Measurements from ENCODE around the gene MGMT.

MGMT gene

DNA sequence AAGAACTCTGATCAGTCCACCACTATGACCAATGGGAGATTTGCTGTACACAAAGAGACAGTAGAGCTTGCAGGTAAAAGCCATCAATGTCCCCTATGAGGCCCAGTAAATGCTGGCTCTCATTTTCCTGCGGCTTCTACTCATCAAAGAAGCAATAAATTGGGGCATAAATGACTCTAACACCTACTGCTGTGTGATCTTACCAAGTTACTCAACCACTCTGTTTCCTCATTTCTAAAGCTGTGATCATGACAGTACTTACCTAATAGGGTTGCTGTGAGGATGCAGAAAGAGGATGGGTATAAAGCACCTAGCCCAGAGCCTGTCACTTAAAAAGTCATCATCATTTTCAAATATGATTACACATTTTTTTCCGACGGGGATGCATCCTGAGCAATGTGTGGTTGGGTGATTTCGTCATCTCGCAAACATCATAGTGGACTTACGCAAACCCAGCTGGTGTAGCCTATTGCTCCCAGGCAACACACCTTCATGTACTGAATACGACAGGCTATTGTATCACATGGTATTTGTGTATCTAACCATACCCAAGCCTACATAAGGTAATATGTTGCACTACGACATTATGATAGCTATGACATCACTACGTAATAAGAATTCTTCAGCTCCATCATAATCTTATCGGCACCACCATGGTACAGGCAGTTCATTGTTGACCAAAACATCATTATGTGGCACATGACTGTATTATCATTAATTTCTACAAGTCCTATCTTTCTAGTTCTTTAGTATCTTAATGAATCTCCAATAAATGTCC, 7.1 kb upstream of the MGMT start:
- no peak for DNase-seq

DNA sequence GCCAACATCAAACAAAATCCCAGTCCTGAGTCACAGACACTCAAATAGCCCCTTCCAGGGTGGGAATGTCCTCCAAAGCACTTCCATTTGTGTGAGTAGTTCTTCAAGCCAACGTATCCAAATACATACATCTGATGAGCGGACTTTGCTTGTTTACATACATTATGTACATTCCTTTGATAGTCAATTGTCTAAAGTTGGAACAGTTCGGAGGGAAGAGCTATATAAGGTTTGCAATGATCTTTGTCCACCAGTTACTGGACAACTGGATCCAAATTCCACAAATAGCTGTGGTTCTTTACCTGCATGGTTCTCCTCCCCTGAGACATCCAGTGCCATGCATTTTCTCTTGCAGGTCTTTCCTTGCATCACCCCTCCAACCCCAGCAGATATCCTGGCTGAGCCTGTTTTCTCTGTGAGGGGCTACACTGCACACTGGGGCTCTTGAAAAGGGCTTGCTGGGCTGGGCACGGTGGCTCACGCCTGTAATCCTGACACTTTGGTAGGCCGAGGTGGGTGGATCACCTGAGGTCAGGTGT, 4.7 kb upstream of the MGMT start:
- no peak for DNase-seq

DNA sequence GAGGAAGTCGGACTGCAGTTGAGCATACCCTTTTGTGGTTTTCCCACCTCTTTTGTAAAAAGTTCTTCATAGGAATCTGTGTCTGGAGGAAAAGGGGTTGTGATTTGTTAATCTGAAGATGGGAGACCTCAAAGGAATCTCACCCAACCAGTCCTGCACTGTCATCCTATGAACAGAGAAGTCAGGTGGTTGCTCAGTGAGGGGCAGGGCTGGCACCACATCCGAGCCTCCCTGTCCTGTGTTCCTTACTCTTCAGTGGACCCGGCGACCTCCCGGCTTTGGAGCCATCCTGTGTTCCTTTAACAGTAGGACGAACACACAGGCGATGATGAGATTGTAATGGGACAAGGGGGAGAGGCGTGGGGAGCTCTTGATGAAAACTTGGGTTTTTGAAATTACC, 2.8 kb upstream of the MGMT start:
- DNase-seq: no peak

DNA sequence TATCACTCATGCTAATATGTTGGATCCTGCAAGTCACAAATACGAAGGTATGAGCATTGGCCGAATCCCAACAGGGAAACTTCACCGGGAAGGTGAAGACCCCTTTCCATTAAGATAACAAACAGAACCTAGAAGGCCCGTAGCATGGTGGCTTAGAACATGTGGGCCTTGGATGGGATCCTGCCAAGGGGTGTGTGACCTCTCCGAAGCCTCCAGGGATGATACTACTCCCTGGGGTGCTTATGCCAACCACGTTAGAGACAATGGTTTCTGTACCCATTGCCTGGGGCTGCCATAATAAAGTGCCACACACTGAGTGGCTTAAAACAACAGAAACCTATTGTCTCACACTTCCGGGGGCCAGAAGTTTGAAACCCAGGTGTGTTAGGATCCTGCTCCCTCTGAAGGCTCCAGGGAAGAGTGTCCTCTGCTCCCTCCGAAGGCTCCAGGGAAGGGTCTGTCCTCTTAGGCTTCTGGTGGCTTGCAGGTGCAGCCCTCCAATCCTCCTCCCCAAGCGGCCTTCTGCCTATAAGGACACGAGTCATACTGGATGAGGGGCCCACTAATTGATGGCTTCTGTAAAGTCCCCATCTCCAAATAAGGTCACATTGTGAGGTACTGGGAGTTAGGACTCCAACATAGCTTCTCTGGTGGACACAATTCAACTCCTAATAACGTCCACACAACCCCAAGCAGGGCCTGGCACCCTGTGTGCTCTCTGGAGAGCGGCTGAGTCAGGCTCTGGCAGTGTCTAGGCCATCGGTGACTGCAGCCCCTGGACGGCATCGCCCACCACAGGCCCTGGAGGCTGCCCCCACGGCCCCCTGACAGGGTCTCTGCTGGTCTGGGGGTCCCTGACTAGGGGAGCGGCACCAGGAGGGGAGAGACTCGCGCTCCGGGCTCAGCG, 992 bp upstream of the MGMT start:
- DNase-seq: no peak

DNA sequence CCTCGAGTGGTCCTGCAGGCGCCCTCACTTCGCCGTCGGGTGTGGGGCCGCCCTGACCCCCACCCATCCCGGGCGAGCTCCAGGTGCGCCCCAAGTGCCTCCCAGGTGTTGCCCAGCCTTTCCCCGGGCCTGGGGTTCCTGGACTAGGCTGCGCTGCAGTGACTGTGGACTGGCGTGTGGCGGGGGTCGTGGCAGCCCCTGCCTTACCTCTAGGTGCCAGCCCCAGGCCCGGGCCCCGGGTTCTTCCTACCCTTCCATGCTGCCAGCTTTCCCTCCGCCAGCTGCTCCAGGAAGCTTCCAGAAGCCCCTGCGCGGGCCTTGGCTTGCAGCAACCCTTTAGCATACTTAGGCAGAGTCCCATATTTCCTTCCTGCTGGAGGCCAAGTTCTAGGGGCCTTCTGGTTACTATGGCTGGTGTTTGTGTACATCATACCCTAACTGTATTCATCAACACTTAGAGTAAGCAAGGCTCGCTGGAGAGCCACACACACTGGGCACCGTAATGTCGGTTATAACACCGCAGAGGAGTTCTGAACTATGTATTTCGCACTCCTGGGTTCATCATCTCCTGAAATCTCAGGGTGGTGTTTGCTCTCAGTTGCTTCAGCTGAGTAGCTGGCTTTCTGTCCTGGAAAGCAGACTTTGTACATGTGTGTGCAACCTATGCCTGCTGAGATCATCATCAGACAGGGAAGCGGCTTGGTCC, 471 bp downstream of the MGMT start:
- peak; percentile 62 for DNase-seq

DNA sequence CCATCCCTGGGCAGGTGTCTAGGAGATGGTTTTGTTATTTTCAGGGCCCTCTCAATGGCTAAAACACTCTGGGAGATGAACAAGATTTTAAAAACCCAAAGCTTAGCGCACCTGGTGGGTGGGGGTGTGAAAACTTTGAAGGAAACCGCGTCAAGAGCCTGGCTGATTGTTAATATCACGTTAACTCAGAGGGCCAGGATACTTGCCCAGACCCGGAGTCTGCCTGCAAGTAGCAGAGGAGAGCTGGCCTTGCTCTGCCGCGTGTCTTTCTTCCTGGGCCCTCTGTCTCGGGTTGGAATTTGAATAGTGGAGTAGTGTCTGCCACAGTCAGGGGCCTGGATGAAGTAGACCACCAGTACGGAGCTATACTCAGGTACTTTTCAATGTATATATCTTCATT, 1.1 kb downstream of the MGMT start:
- DNase-seq: no peak

DNA sequence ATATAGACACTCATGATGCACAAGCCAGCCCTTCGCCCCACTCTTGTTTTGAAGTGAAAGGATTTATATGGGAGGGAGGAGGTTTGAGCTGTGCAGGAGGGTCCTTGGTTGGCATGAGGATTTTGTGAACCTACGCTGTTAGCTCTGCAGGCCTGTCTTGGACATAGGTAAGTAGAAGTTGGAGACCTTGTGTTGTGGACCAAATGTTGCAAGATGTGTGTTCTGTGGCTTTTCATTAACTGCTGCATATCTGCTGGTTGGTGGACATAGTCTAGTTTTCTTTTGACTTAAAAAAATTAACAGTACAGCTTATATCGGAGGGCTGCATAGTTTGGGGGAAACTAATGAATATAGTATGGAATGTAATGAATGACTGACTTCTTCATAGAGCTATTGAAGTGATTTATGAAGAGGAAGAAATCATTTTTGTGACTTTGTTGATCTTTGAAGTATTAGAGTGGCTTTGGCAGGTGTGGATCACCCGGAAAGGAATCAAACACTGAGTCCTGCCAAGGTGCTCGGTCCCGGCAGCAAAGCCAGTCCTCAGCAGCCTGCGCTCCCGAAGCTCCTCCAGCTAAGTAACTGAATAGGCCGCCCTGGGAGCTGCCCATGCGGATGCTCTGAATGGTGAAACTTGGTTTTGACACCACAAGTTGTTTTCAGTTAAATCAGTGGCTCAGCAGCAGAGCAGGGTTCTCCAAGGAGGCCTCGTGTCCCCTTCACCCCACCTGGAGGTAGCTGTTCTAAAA, 3.2 kb downstream of the MGMT start:
- no peak for DNase-seq

DNA sequence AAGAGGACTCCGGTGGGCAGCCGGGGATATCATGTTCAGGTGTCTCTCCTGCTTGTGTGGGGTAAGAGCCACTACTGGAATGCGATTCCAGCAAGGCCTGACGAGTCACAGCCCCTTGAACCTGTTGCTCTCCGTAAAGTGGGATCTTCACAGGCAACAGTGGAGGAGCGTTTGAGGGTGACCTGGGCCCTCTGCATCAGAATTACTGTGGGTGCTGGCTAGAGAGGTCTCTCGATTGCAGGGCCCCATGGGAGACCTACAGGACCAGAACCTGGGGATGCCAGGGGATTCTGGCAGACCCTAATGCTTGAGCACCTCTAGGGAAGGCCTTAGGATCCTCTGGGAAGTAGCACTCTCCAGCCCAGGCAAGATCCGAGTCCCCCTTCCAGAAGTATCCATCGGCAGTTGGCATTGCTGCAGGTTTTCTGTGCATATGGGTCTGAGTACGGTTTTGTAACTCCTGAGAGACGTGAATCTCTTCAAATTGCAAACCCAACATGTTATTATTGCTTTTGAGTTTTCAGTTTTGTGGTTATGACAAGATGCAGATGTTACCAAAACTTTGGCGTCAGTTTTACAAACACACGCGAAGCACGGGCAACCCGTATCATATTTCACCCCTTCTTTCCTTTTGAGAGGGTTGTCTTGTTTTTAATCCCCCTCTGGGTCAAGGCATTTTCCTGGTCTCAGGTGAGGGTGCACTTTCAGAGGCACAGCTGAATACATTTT, 4.6 kb downstream of the MGMT start:
- DNase-seq: no peak

DNA sequence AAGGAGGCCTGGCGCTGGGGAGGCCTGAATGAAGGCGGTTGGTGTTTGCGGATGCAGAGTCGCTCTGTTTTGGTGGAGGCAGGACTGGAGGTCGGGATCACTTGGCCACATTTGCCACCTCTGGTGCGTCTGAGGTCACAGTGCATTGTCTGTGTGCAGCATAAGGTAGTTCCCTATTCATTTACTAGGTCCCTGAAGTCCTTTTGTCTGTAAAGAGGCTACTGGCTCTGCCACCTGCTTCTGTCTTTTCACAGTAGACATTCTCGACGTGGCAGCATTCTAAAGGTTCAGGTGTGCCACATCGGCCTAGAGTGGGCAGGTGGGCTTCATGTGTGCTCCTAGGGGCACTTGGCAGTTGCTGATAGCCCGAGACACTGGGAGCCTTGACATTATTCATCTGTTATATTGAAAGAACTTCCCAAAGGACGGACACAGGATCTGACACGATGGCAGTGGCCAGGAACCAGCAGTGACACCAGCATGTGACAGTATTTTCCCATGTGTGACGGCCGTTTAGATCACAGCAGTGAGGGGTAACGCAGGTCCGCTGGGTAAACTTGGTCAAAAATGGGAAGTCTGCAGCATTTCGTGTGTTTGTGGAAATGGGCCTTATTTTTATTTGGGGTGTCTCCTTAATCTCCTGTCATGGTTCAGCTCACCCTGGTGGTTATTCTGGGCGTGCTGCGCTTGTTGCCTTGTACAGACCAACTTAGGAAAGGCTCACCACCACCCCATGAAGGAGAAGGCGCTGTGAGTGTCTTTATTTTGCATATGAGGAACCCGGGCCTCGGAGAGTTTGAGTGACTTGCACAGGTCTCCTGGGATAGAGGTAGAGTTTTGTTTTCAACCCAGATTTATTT, 5.9 kb downstream of the MGMT start:
- DNase-seq: no peak

DNA sequence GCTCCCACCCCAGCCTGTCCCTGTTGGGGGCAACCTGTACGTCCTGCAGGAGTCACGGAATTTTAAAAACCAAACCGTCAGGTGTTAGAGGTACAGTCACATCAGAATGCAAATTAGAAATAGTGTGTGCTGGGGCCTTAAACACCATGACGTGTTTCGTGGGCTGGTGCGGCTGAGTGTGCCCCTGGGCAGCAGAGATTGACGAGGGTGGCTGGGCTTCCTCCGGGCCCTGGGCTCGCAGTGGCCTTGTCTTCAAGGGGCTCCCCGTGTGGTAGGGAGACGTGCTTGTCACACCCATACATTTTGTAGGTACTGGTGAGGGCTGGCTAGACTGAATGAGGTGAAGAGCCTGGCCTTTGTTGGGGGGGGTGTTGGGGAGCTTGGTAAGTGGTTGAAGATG, 7.6 kb downstream of the MGMT start:
- no peak for DNase-seq

DNA sequence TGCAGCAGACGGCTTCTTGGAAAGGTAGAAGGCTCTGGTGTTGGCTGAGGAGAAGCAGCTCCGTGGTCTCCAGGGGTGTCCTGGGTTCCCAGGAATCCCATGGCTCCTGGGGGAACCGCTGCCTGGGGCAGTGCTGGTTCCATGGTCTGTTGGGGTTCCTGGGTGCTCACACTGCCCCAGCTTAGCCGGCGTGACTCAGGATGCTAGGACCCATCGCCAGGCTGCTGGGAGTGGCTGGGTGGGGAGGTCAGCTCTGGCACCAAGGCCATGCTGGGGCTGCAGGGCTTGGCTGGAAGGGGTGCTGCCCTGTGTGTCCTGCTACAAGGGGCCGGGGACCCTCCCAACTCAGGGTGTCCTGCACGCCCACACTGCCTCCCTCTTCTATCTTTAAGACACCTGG, 9.4 kb downstream of the MGMT start:
- DNase-seq: no peak

DNA sequence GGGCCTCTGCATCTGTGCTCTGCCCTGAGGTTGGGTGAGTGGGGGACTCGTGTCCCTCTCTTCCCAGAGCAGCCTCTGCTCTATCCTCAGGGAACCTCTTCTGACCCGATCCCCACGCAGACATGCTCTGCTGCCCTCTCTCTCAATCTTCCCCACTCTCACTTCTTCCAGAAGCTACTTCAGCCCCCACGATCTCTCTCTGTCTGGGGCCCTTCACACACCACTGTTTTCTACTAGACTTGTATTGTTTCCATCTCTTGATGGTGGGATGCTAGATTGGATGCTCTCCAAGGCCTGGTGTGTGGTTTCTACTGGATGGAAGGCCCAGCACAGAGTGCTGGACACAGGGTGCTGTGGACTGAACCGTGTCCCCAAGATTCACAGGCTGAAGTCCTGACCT, 10.0 kb downstream of the MGMT start:
- DNase-seq: no peak

DNA sequence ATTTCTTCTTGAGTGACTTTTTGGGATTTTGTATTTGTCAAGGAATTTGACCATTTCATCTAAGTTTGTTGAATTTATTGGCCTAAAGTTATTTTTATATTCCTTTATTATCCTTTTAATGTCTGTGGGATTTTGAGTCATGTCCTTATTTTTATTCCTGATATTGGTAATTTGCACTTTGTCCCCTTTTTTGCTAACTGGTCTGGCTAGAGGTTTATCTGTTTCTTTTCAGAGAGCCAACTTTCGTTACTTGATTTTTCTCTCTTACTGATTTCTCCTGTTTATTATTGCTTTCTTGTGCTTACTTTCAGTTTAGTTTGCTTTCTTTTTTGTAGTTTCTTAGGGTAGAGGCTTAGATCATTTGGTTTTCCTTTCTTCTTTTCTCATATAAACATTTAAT, 14.6 kb downstream of the MGMT start:
- no peak for DNase-seq

DNA sequence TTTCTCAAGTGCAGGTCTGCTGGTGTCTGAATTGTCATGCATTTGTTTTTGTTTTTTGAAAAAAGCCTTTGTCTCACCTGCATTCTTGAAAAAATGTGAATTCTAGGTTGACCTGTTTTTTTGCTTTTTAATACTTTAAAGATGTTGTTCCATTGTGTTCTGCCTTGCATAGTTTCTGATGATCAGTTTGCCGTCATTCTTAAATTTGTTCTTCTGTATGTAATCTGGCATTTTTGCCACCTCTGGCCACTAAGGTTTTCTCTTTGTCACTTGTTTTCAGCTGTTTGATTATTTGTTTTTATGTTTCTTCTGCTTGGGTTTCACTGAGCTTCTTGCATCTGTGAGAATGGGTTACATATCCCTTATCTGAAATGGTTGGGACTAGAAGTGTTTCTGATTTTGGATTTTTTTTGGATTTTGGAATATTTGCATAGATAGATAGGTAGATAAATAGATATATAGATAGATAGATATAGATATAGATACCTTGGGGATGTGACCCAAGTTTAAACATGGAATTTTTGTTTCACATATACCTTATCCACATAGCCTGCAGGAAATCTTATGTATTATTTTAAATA, 16.5 kb downstream of the MGMT start:
- no peak for DNase-seq

DNA sequence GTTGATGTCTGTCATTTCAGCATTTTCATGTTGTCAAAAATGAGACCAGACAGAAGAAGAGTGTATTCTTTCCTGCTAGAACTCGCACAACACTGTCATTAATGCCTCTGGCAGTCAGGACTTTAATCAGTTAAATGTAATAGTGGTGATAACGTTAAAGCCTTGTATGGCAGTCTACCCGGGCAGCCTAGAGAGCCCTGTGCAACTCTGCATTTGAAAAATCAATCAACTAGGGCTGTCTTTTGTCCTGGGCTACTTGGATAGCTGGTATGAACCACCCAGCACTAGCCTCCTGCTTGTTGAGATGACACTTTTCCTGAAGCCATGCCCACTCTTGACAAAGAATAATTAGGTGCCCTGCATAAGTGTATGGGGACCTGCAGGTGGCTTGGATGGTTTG, 19.8 kb downstream of the MGMT start:
- no peak for DNase-seq

DNA sequence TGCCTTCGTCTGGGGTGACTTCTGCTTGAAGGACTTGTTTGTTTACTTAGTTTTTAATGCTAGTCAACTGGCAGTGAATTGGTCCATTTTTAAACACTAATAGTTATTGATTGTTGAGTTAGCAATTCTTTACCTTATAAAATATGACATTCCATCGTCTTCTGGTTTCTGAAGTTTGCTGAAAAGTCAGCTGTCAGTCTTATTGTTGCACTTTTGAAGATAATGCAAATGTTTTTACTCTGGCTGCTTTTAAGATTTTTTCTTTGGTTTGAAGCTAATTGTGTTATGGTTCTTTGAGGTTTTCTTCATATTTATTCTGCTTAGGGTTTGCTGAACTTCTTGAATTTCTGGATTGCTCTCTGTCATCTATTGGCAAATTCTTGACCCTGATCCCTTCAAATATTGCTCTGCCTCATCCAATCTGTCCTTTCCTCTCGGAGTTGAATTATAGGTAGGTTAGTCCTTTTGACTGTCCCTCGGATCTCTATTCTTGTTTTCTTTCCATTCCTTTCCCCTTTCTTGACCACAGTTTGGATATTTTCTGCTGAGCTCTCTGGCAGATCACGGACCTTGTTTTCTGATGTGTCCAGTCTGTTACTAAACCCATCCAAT, 24.2 kb downstream of the MGMT start:
- DNase-seq: no peak

DNA sequence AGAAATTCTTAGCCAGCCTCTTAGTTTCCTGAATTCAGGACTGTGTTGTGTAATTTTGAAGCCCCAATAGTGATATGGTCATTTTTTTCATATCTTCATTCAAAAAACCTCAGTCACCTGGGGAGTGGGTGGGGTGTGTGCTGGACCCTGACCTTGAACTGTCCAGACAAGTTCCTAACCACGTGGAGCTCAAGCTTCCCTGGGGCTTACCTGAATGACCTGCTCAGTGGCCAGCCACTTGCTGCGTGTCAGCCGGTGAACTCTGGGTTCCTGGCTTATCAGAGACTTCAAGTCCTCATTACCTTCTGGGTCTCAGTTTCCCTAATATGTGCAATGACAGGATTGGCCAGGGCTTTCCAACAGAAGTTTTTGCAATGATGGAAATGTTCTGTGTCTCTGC, 27.1 kb downstream of the MGMT start:
- DNase-seq: no peak

DNA sequence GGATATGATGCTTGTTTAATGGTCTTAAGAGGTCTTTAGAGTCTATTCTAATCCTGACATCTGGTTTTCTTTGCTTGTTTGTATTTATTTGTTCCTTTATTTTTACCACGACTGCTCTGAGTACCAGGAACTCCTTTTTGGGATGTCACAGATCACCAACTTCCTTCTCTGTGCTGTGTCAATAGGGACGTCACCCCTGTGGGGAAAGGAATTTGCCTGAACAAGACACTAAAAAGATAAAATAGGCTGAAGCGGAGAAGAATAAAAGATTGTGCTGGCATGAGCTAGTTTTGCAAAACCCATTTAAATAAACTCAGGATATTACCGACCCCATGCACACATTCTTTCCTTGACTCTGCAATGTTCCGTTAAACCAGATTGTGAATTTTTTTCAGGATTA, 27.7 kb downstream of the MGMT start:
- no peak for DNase-seq

DNA sequence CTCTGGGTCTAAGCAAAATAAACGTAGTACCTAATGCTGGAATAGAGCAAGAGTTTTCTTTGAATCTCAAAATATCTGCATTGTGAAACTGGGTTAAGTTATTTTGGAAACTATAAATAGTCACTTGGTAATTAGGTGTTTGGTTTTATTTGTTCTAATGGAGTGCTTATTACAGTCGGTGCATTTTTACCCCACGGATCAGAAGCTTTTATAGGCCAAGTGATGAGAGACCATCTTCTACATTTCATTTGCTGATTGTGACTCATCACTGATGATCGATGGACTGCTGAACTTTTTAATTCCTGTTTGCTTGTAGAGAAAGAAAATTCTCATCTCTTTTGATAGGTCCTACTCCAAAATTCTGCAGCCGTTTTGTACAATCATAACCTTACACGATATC, 28.2 kb downstream of the MGMT start:
- no peak for DNase-seq

DNA sequence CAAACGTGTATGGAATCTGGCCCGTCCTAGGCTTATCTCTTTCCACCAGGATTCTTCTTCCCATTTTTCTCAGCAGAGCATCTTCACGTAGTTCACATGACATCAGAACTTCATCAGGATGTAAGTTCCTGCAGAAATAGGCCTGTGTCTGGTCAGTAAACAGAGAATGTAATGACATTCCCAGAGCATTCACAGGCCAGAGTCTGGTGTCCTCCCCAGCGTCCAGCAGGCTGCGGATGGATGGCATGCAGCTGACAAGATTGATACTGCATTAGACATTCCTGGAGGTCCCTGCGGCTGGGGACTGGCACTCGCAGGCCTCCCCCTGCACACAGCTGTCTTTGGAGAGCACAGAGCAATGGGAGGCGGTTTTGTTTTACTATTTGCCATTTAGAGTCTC, 28.7 kb downstream of the MGMT start:
- peak; percentile 56 for DNase-seq
